Neural cell (in vitro differentiated cells): ENCODE results near the gene ODC1. TPM values are rescaled to one million over a fixed set of nuclear protein-coding genes. Genes with fewer than 3 reads are reported as not detected.
"Not testable (repeated sequence)": the region's sequence is repeated elsewhere in the genome, so short reads cannot be mapped to it uniquely, and the experiment has no call there.

ENCODE experiments used
- H2AFZ ChIP-seq: fragments of 200-600, 300-800 bp; sonication (generic), shearing (Covaris generic); 2 replicates; pipeline ENCODE4 v1.6.0; 2014; ENCODE audit warnings: low read depth, mild to moderate bottlenecking, antibody characterized with exemption, low read length, moderate library complexity
- H3F3A ChIP-seq: fragments of 200-600 bp; shearing (Covaris generic); 2 replicates; pipeline ENCODE4 v1.6.1; 2016; ENCODE audit warnings: mild to moderate bottlenecking, moderate library complexity, mixed read lengths, antibody characterized with exemption, low read length; ENCODE audit not compliant: insufficient read depth, poor library complexity, severe bottlenecking
- H3K27ac ChIP-seq: fragments of 200-600, 300-800 bp; sonication (generic), shearing (Covaris generic); 2 replicates; pipeline ENCODE4 v1.5.1; 2014; ENCODE audit warnings: mild to moderate bottlenecking, low read length, moderate library complexity
- H3K27me3 ChIP-seq: fragments of 300-800, 200-600 bp; sonication (generic), shearing (Covaris generic); 2 replicates; pipeline ENCODE4 v1.6.0; 2014; ENCODE audit warnings: mild to moderate bottlenecking, low read depth, low read length, moderate library complexity; ENCODE audit not compliant: insufficient read depth
- H3K36me3 ChIP-seq: fragments of 300-800, 200-600 bp; sonication (generic), shearing (Covaris generic); 2 replicates; pipeline ENCODE4 v1.5.1; 2014; ENCODE audit warnings: mild to moderate bottlenecking, antibody characterized with exemption, low read length, moderate library complexity; ENCODE audit not compliant: insufficient read depth
- H3K4me2 ChIP-seq: fragments of 300-800, 200-600 bp; sonication (generic), shearing (Covaris generic); 2 replicates; pipeline ENCODE4 v1.6.0; 2014; ENCODE audit warnings: mild to moderate bottlenecking, low read length
- H3K4me3 ChIP-seq: fragments of 300-800, 200-600 bp; sonication (generic), shearing (Covaris generic); 2 replicates; pipeline ENCODE4 v1.5.1; 2014; ENCODE audit warnings: mild to moderate bottlenecking, low read length, moderate library complexity
- H3K79me2 ChIP-seq: fragments of 200-600 bp; shearing (Covaris generic); replicated peaks from 2 replicates; pipeline ENCODE4 v1.6.0; 2014; ENCODE audit warnings: mild to moderate bottlenecking, low read length, moderate library complexity; ENCODE audit not compliant: insufficient read depth
- H3K9ac ChIP-seq: fragments of 300-800, 200-600 bp; sonication (generic), shearing (Covaris generic); 2 replicates; pipeline ENCODE4 v1.6.1; 2016; ENCODE audit warnings: mild to moderate bottlenecking, low read length, mixed read lengths
- H3K9me2 ChIP-seq: fragments of 200-600 bp; shearing (Covaris generic); 2 replicates; pipeline ENCODE4 v1.6.1; 2016; ENCODE audit warnings: mild to moderate bottlenecking, low read length, mixed read lengths; ENCODE audit not compliant: insufficient read depth
- H3K9me3 ChIP-seq: fragments of 200-600, 300-800 bp; sonication (generic), shearing (Covaris generic); 2 replicates; pipeline ENCODE4 v1.6.1; 2016; ENCODE audit warnings: mild to moderate bottlenecking, mixed run types, low read length, moderate library complexity, mixed read lengths
- H4K20me1 ChIP-seq: fragments of 200-600 bp; shearing (Covaris generic); 2 replicates; pipeline ENCODE4 v1.6.1; 2016; ENCODE audit warnings: mild to moderate bottlenecking, mixed run types; ENCODE audit not compliant: insufficient read depth
- EP300 ChIP-seq: fragments of 450-650 bp; conservative IDR thresholded peaks from 2 replicates; pipeline ENCODE4 v1.6.1; 2014; ENCODE audit warnings: antibody characterized with exemption, mild to moderate bottlenecking, moderate library complexity; ENCODE audit not compliant: poor library complexity, severe bottlenecking
- EZH2 ChIP-seq: fragments of 200-600, 300-800 bp; shearing (Covaris generic), sonication (generic); IDR thresholded peaks from 2 replicates; pipeline ENCODE4 v1.6.1; 2014; ENCODE audit warnings: antibody characterized with exemption, low read length, borderline replicate concordance, mild to moderate bottlenecking; ENCODE audit not compliant: insufficient read depth, poor library complexity, severe bottlenecking
- MXI1 ChIP-seq: fragments of 450-650 bp; conservative IDR thresholded peaks from 2 replicates; pipeline ENCODE4 v1.6.1; 2014; ENCODE audit warnings: antibody characterized with exemption, mild to moderate bottlenecking; ENCODE audit not compliant: poor library complexity, severe bottlenecking
- POLR2AphosphoS5 ChIP-seq: IDR thresholded peaks from 2 replicates; pipeline ENCODE4 v1.6.1; 2012
- RAD21 ChIP-seq: fragments of 450-650 bp; conservative IDR thresholded peaks from 2 replicates; pipeline ENCODE4 v1.6.1; 2014; ENCODE audit warnings: antibody characterized with exemption, mild to moderate bottlenecking, moderate library complexity
- SMC3 ChIP-seq: fragments of 450-650 bp; conservative IDR thresholded peaks from 2 replicates; pipeline ENCODE4 v1.6.1; 2014; ENCODE audit warnings: antibody characterized with exemption, mild to moderate bottlenecking, moderate library complexity; ENCODE audit not compliant: poor library complexity
- TAF1 ChIP-seq: IDR thresholded peaks from 2 replicates; pipeline ENCODE4 v1.6.1; 2012; ENCODE audit warnings: low read depth
- polyA plus RNA-seq: library from polyadenylated mRNA; depleted of rRNA; stranded (reverse); fragments of >200 nt; gene quantifications from 2 replicates; pipeline ENCODE4 v1.2.3, GENCODE V29; 2014
- TF ChIP-seq, protein P1 (sequence below): IDR thresholded peaks from 2 replicates; pipeline ENCODE4 v1.6.1; 2012; ENCODE audit warnings: borderline replicate concordance
- TF ChIP-seq, protein P2 (sequence below): fragments of 450-650 bp; IDR thresholded peaks from 2 replicates; pipeline ENCODE4 v1.5.1; 2014; ENCODE audit warnings: antibody characterized with exemption, mild to moderate bottlenecking, moderate library complexity; ENCODE audit not compliant: poor library complexity, severe bottlenecking

The ODC1 gene
- polyA plus RNA-seq, 1 donor from 2014 or later = 1,107 TPM

DNA sequence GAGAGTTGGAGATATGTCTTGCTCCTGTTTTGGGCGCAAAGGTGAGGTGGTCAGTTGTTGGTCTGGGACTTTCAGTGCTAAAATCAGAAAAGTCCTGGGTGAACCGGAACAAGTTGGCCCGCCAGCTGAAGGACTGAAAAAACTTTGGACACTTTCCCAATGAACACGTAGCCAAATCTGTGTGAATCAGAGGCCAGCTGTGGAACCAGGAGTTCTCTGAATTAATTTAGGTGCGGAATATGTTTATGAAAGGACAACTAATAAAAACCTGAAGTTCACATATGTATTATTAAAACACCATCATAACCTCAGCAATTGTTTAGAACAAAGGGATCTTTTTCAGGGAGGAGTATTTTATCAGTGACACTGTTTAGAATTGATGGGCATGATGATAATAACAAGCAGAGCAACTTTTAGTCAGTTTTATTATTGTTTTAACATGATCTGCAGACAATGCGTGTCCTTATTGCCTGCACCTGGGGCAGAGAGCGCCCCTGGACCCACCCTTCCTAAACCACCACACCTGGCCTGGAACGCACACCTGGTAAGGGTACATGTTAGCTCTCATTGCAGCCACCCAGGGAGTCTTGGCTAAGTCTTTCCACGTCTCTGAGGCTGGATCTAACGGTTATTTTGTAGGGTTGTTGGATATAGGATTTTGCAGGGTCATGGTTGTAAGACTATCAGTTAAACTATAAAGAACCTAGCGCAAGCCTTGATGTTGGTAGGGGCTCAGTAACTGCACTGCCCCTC, 9.9 kb upstream of the ODC1 start:
- Histone ChIP-seq H3K36me3 (no peaks in the 10 kb centered on the region), H3K79me2 (no peaks in the 10 kb centered on the region), H3K27me3 (no peaks in the 10 kb centered on the region), H3K9me3 (no peaks in the 10 kb centered on the region), H3K4me3 (no peak overlapping the region), H2AFZ (no peak overlapping the region), H3K9ac (no peak overlapping the region), H4K20me1 (no peaks in the 10 kb centered on the region), H3K9me2 (no peaks in the 10 kb centered on the region), H3F3A (no peaks in the 10 kb centered on the region), H3K4me2 (no peak overlapping the region), H3K27ac (no peak overlapping the region)
- no peak for TF ChIP-seq POLR2AphosphoS5
- TF ChIP-seq EP300 = no peak
- TF ChIP-seq, protein P1, sequence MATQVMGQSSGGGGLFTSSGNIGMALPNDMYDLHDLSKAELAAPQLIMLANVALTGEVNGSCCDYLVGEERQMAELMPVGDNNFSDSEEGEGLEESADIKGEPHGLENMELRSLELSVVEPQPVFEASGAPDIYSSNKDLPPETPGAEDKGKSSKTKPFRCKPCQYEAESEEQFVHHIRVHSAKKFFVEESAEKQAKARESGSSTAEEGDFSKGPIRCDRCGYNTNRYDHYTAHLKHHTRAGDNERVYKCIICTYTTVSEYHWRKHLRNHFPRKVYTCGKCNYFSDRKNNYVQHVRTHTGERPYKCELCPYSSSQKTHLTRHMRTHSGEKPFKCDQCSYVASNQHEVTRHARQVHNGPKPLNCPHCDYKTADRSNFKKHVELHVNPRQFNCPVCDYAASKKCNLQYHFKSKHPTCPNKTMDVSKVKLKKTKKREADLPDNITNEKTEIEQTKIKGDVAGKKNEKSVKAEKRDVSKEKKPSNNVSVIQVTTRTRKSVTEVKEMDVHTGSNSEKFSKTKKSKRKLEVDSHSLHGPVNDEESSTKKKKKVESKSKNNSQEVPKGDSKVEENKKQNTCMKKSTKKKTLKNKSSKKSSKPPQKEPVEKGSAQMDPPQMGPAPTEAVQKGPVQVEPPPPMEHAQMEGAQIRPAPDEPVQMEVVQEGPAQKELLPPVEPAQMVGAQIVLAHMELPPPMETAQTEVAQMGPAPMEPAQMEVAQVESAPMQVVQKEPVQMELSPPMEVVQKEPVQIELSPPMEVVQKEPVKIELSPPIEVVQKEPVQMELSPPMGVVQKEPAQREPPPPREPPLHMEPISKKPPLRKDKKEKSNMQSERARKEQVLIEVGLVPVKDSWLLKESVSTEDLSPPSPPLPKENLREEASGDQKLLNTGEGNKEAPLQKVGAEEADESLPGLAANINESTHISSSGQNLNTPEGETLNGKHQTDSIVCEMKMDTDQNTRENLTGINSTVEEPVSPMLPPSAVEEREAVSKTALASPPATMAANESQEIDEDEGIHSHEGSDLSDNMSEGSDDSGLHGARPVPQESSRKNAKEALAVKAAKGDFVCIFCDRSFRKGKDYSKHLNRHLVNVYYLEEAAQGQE = no peak
- no peak for TF ChIP-seq SMC3
- no peak for TF ChIP-seq TAF1
- TF ChIP-seq, protein P2, sequence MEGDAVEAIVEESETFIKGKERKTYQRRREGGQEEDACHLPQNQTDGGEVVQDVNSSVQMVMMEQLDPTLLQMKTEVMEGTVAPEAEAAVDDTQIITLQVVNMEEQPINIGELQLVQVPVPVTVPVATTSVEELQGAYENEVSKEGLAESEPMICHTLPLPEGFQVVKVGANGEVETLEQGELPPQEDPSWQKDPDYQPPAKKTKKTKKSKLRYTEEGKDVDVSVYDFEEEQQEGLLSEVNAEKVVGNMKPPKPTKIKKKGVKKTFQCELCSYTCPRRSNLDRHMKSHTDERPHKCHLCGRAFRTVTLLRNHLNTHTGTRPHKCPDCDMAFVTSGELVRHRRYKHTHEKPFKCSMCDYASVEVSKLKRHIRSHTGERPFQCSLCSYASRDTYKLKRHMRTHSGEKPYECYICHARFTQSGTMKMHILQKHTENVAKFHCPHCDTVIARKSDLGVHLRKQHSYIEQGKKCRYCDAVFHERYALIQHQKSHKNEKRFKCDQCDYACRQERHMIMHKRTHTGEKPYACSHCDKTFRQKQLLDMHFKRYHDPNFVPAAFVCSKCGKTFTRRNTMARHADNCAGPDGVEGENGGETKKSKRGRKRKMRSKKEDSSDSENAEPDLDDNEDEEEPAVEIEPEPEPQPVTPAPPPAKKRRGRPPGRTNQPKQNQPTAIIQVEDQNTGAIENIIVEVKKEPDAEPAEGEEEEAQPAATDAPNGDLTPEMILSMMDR = no peak
- no peak for TF ChIP-seq EZH2
- no peak for TF ChIP-seq MXI1
- no peak for TF ChIP-seq RAD21

DNA sequence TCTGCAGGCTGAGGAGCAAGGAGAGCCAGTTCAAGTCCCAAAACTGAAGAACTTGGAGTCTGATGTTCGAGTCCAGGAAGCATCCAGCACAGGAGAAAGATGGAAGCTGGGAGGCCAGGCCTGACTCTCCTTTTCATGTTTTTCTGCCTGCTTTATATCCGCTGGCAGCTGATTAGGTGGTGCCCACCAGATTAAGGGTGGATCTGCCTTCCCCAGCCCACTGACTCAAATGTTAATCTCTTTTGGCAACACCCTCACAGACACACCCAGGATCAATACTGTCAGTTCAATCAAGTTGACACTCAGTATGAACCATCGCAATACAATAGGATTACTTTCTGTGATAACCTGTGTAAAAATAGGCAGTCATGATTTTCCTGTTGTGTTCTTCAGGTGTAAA, 9.1 kb upstream of the ODC1 start:
- H2AFZ ChIP-seq, H3K4me3 ChIP-seq, H3K27me3 ChIP-seq, H3K79me2 ChIP-seq, H4K20me1 ChIP-seq, H3K9me2 ChIP-seq, H3F3A ChIP-seq, H3K27ac ChIP-seq, H3K9ac ChIP-seq, H3K9me3 ChIP-seq, H3K4me2 ChIP-seq, H3K36me3 ChIP-seq: not testable (repeated sequence)

DNA sequence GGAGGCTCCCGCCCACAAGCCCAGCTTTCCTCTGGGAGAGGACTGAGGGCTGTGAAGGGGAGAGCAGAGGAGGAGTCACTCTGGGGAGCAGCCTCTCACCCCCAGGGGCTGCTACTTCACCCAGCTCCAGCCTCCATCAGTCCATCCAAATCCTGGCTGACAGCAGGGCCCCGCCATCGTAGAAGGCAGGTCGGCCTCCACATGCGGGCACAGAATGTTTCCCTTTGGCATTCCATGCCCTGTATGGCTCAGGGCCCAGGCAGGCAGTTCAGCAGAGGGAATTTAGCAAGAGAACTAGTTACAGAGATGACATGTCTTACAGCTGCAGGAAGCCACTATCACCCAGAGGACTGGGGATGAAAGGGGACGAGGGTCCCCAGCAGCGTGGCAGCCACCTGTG, 6.4 kb upstream of the ODC1 start:
- Histone ChIP-seq H3K36me3 (no peaks in the 10 kb centered on the region), H3K79me2 (no peaks in the 10 kb centered on the region), H2AFZ (no peak overlapping the region), H3K27me3 (no peaks in the 10 kb centered on the region), H3K4me2 (no peak overlapping the region), H3K9me3 (no peaks in the 10 kb centered on the region), H3K9ac (no peak overlapping the region), H3K4me3 (no peak overlapping the region), H3K27ac (no peak overlapping the region), H3K9me2 (no peaks in the 10 kb centered on the region), H4K20me1 (no peaks in the 10 kb centered on the region), H3F3A (no peaks in the 10 kb centered on the region)
- TF ChIP-seq POLR2AphosphoS5 (no peak), SMC3 (no peak), EZH2 (no peak), TAF1 (no peak), RAD21 (no peak), EP300 (no peak), MXI1 (no peak)
- TF ChIP-seq, protein P1 = no peak
- TF ChIP-seq, protein P2 = no peak
